HCT116 (cell line): ENCODE measurements around the gene FNDC3B.

Experiments used
- CBX3 ChIP-seq: IDR thresholded peaks from 2 replicates; pipeline ENCODE4 v1.6.1; 2012; ENCODE audit warnings: low read depth
- CEBPB ChIP-seq: IDR thresholded peaks from 2 replicates; pipeline ENCODE4 v1.6.1; 2012; ENCODE audit warnings: low read depth
- CTCF ChIP-seq, 3 experiments: fragments of 200-600 bp in 1 of 3; sonication (generic) in 1 of 3; IDR thresholded peaks in 2 of 3; conservative IDR thresholded peaks in 1 of 3; 2 replicates each; pipeline ENCODE4 v1.5.1; 2012 to 2017; ENCODE audit warnings: low read depth in 2 of 3, low read length in 2 of 3, antibody characterized with exemption in 1 of 3, borderline replicate concordance in 1 of 3, control low read depth in 1 of 3, mild to moderate bottlenecking in 1 of 3, mixed read lengths in 1 of 3, mixed run types in 1 of 3, moderate library complexity in 1 of 3; ENCODE audit not compliant: insufficient read depth in 1 of 3
- EGR1 ChIP-seq: IDR thresholded peaks from 2 replicates; pipeline ENCODE4 v1.6.1; 2012; ENCODE audit warnings: low read depth
- EZH2 ChIP-seq: fragments of 200-600 bp; sonication (generic); IDR thresholded peaks from 2 replicates; pipeline ENCODE4 v1.6.1; 2017; ENCODE audit warnings: antibody characterized with exemption, mixed run types
- EZH2phosphoT487 ChIP-seq: fragments of 200-600 bp; IDR thresholded peaks from 2 replicates; pipeline ENCODE4 v1.6.1; 2018; ENCODE audit warnings: antibody characterized with exemption, borderline replicate concordance
- MAX ChIP-seq: IDR thresholded peaks from 2 replicates; pipeline ENCODE4 v1.6.1; 2012
- POLR2A ChIP-seq: IDR thresholded peaks from 2 replicates; pipeline ENCODE4 v1.7.0; 2011; ENCODE audit warnings: borderline replicate concordance; ENCODE audit not compliant: insufficient read depth, insufficient read length; ENCODE audit errors: extremely low read depth
- RAD21 ChIP-seq: IDR thresholded peaks from 2 replicates; pipeline ENCODE4 v1.6.1; 2012; ENCODE audit warnings: low read depth, mild to moderate bottlenecking
- SIN3A ChIP-seq: IDR thresholded peaks from 2 replicates; pipeline ENCODE4 v1.6.1; 2012; ENCODE audit warnings: low read depth
- SP1 ChIP-seq: IDR thresholded peaks from 2 replicates; pipeline ENCODE4 v1.6.1; 2012; ENCODE audit warnings: low read depth
- ZBTB33 ChIP-seq: IDR thresholded peaks from 2 replicates; pipeline ENCODE4 v1.6.1; 2011; ENCODE audit warnings: mild to moderate bottlenecking, low read length, moderate library complexity; ENCODE audit not compliant: insufficient replicate concordance; ENCODE audit errors: extremely low read depth
- ZNF274 ChIP-seq: fragments of 200-500 bp; sonication (Bioruptor generic); IDR thresholded peaks from 2 replicates; pipeline ENCODE4 v1.6.1; 2014; ENCODE audit warnings: mild to moderate bottlenecking, low read depth, low read length, inconsistent platforms
- TF ChIP-seq, protein P1 (sequence below): IDR thresholded peaks from 2 replicates; pipeline ENCODE4 v1.6.1; 2012; ENCODE audit warnings: low read depth

DNA sequence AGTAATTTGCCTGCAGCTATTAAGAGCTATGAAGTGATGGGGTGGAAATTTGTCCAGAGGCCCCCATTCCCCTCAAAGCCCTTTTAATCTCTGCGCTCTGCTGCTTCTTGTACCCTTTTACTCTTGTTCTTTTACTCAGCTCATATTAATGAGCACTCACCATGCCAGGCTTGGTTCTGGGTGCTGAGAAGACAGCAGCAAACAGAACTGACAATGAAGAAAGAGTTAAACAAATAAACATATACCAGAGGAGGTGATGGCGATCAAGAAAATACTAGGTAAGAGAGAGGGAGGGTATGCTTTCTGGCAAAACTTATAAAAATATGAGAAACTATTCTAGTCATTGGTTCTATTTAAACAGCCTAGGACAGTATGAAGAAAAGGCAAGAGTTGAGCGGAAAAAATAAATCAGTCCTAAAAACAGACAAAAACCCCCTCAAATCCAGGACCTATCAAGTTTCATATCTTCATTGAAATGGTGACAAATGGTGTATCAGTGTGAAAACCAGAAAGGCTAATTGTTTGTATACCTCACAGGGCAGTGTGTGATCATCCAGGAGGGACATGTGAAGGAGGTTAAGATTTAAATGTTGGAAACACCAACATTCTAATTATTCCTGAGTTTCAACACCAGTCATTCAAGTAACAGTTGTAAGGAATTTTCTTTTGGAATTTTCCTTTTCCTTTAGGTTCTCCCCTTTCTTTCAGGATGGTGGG lies 144.9 kb downstream of the FNDC3B start:
- TF ChIP-seq POLR2A (no peak), EZH2 (no peak), CEBPB (no peak), SP1 (no peak), MAX (no peak), CTCF (IDR thresholded peaks at IDR 0.05 in 2 of 3, conservative IDR thresholded peaks at IDR 0.05 in 1 of 3; ENCODE audit: borderline replicate concordance in 1 of 3, insufficient read depth in 1 of 3, low read depth in 2 of 3, low read length in 2 of 3) (no peak), ZNF274 (no peak), SIN3A (no peak), EGR1 (no peak), ZBTB33 (no peak), RAD21 (no peak), EZH2phosphoT487 (no peak), CBX3 (no peak)
- TF ChIP-seq, protein P1, sequence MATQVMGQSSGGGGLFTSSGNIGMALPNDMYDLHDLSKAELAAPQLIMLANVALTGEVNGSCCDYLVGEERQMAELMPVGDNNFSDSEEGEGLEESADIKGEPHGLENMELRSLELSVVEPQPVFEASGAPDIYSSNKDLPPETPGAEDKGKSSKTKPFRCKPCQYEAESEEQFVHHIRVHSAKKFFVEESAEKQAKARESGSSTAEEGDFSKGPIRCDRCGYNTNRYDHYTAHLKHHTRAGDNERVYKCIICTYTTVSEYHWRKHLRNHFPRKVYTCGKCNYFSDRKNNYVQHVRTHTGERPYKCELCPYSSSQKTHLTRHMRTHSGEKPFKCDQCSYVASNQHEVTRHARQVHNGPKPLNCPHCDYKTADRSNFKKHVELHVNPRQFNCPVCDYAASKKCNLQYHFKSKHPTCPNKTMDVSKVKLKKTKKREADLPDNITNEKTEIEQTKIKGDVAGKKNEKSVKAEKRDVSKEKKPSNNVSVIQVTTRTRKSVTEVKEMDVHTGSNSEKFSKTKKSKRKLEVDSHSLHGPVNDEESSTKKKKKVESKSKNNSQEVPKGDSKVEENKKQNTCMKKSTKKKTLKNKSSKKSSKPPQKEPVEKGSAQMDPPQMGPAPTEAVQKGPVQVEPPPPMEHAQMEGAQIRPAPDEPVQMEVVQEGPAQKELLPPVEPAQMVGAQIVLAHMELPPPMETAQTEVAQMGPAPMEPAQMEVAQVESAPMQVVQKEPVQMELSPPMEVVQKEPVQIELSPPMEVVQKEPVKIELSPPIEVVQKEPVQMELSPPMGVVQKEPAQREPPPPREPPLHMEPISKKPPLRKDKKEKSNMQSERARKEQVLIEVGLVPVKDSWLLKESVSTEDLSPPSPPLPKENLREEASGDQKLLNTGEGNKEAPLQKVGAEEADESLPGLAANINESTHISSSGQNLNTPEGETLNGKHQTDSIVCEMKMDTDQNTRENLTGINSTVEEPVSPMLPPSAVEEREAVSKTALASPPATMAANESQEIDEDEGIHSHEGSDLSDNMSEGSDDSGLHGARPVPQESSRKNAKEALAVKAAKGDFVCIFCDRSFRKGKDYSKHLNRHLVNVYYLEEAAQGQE: no peak
